HG03439 (cell line): ENCODE results near the gene POLR1B.
"Not testable (repeated sequence)": the region's sequence is repeated elsewhere in the genome, so short reads cannot be mapped to it uniquely, and the experiment has no call there.

Source experiments
- ATAC-seq: cut with Tn5 transposase; IDR thresholded peaks from one replicate; pipeline ENCODE4 v1.9.1; 2021; ENCODE audit warnings: mild to moderate bottlenecking, moderate library complexity; ENCODE audit not compliant: unreplicated experiment

Gene POLR1B

DNA sequence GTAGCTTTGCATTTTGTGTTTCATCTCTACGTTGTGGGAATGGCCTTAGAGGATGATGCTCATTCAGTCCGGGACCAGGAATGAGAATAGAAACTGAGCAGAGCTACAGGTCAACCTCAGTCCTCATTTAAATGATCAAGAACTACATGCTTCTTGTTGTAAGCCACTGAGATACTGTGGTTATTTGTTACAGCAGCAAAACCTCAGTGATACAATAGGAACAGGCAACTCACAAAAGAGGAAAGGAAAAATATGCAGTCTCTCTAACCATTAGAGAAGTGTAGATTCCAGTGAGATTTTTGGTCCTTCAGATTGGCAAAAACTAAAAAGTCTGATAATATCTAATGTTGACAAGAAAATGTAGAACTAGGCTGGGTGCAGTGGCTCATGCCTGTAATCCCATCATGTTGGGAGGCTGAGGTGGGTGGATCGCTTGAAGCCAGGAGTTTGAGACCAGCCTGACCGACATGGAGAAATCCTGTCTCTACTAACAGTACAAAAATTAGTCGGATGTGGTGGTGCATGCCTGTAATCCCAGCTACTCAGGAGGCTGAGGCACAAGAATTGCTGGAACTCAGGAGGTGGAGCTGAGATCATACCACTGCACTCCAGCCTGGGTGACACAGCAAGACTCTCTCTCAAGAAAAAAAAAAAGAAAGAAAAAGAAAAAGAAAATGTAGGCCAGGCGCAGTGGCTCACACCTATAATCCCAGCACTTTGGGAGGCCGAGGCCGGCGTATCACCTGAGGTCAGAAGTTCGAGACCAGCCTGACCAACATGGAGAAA, 55.5 kb downstream of the POLR1B start:
- no peak for ATAC-seq

DNA sequence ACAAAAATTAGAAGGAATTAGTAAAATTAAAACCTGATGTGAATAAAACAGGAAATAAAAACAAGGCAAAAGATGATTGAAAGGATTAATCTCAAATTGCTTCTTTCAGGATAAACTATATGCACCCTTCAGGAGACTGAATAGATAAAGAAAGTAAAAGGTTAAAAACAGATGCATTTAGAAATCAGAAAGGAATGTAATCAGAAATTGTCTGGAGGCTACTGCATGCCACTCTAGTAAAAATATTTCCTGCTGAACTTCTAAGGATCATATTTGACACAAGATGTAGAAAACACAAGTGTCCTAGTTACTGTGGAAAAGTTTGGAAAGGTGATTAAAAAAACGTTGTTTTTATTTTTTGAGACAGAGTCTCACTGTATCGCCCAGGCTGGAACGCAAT, 58.4 kb downstream of the POLR1B start:
- no peak for ATAC-seq

DNA sequence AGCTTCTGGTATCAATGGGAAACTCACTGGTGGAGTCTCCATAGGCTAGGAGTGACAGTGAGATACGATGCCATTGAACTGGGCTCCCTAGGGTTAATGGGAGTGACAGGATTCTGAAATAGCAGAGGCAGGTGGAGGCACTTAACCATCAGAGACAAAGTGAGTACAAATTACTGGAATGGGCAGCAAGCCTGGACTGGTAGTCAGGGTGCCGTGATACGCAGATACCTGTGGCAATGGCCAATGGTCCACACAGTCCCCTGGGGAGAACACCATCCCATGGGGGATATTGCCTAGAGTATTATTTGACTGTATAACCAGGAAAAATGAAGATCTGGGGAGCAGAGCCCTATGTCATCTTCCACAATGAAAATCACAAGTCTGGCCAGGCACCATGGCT, 59.5 kb downstream of the POLR1B start:
- ATAC-seq = no peak

DNA sequence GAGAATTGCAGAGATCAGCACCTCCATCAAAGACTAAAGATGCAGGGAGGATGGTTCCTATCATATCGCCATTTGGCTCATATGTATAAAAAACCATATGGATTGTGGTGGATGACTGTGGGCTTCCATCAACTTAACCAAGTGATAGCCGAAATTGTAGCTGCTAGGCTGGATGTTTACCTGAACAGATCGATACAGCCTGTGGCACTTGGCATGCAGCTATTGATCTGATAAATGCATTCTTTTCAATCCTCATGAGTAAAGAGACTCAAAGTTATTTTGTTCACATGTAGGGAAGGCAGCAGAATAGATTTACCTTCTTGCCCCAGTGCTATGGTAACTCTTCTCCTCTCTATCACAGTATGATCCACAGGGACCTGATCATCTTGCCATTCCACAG, 60.7 kb downstream of the POLR1B start:
- no peak for ATAC-seq

DNA sequence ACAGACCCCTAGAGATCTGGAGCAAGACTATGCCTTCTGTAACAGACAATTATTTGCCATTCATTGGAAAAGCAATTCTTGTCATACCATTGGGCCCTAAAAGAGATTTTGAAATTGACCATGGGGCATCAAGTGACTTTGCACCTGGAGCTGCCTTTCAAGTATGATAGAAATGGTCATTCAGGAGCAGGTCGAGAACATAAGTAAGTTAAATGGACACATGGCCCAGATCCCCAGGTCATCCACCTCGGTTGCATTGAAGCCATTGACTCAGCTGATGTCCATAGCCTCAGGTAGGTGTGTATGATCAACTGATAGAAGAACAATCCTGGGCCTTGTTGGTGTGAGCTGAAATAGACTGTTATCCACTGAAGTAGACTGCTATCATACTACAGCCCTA, 61.5 kb downstream of the POLR1B start:
- ATAC-seq = no peak

DNA sequence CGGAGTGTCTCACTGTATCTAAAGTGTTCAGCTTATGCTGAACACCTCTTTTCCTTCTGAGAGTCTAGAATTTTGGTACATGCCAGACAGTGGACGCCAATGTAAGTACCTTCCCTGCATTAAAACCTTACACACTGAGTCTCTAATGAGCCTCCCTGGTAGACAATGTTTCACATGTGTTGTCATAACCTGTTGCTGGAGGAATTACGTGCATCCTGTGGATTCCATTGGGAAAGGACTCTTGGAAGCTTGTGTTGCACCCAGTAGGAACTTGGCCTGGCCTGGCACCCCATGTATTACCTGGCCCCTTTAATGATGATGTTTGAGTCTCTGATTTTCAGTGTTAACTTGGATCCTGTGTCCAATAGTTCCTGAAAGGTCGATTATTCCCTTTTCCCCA, 62.7 kb downstream of the POLR1B start:
- no peak for ATAC-seq

DNA sequence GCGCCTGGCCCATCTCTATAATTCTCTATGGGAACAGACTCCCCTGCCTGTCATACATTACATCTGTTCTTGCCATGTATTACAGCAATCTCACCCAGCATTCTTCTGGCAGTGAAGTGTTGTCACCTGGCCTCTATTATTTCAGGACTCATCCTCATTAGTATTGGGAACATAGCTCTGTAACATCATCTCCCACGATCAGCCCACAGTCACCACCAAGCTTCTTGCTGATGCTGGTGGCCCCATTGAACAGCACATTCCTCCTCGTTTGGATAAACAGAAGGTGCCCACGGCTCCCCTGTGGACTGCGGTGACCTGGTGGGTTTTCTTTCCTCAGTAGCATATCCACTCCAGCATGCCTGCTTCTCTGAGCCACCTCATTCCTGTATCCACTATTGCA, 63.7 kb downstream of the POLR1B start:
- ATAC-seq = no peak

DNA sequence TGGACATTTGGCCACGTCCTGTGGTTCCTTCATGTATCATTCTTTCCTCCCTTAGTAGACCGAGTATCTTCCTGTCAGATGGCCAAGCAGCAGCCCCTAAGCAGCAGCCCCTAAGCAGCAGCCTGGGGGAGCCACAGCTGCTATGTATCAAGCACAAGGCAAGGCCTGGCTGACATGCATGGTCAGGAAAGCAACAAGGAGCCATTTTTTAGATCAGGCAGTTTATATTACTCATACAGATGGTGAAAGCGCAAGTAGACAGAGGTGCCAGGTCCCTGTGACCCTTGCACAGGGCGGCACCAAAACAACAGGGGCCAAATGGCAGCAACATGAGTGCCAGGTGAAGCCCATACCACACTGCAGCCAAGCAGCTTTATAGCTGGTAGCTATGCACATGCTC, 64.3 kb downstream of the POLR1B start:
- no peak for ATAC-seq

DNA sequence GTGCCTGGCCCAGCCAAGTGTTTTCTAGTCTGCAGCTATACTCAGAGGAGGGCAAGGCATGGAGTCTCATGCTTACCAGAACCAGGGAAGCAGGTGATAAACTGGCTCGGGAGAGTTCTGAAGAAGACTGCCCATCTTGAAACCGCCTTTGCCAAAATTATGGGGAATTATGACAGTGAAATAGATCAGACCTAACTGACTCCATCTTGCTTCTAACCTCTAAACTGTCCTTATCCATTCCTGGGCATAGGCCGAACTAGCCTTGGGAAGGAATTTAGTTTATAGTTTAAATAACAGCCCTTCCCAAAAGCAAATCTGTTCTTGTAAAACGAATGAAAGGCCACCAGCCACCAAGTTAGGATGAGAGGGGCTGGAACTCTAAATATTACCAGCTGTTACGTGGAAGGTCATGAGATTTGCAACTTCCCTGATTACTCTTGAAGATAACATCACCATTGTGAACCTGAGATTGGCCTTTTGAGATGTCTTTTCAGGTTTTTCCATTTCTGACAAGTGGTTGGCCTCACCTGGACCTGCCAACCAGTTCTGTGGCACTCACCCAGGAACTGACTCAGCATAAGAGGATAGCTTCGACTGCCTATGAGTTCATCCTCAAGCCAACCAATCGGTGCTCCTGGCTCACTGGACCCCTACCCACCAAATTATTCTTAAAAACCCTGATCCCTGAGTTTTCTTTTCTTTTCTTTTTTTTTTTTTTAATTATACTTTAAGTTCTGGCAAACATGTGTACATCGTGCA, 65.6 kb downstream of the POLR1B start:
- ATAC-seq = no peak

DNA sequence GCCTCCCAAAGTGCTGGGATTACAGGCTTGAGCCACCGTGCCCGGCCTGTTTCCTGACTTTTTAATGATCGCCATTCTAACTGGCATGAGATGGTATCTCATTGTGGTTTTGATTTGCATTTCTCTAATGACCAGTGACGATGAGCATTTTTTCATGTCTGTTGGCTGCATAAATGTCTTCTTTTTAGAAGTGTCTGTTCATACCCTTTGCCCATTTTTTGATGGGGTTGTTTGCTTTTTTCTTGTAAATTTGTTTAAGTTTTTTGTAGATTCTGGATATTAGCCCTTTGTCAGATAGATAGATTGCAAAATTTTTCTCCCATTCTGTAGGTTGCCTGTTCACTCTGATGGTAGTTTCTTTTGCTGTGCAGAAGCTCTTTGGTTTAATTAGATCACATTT, 67.1 kb downstream of the POLR1B start:
- ATAC-seq = not testable (repeated sequence)

DNA sequence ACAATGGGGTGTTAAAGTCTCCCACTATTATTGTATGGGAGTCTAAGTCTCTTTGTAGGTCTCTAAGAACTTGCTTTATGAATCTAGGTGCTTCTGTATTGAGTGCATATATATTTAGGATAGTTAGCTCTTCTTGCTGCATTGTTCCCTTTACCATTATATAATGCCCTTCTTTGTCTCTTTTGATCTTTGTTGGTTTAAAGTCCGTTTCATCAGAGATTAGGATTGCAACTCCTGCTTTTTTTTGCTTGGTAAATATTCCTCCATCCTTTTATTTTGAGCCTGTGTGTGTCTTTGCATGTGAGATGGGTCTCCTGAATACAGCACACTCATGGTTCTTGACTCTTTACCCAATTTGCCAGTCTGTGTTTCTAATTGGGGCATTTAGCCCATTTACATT, 70.0 kb downstream of the POLR1B start:
- not testable (repeated sequence) for ATAC-seq

DNA sequence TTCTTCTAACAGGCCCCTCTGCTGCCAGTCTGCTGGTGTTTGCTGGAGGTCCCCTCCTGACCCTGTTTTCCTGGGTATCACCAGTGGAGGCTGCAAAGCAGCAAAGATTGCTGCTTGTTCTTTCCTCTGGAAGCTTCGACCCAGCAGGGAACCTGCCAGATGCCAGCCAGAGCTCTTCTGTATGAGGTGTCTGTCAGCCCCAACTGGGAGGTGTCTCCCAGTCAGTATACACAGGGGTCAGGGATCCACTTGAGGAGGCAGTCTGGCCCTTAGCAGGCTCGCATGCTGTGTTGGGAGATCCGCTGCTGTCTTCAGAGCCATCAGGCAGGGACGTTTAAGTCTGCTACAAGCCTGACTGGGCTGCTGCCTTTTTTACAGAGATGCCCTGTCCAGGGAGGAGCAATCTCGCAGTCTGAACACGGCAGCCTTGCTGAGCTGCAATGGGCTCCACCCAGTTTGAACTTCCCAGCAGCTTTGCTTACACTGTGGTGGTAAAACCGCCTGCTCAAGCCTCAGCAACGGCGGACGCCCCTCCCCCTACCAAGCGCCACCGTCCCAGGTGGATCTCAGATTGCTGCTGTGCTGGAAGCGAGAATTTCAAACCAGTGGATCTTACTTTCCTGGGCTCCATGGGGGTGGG, 72.1 kb downstream of the POLR1B start:
- no peak for ATAC-seq

DNA sequence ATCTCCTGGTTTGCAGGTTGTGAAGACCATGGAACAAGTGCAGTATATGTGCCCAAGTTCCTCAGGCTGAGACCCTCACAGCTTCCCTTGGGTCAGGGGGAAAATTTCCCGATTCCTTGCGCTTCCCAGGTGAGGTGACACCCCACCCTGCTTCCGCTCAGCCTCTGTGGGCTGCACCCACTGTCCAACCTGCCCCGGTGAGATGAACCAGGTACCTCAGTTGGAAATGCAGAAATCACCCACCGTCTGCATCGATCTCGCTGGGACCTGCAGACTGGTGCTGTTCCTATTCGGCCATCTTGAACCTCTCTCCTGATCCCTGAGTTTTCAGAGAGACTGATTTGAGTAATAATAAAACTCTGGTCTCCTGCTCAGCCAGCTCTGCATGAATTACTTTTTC, 72.8 kb downstream of the POLR1B start:
- ATAC-seq = no peak

DNA sequence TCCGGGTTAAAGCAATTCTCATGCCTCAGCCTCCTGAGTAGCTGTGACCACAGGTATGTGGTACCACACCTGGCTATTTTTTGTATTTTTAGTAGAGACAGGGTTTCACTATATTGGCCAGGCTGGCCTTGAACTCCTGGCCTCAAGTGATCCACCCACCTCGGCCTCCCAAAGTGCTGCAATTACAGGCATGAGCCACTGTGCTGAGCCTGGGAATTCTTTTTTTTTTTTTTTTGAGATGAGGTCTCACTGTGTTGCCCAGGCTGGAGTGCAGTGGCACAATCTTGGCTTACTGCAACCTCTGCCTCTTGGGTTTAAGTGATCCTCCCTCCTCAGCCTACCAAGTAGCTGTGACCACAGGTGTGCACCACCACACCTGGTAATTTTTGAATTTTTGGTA, 73.5 kb downstream of the POLR1B start:
- not testable (repeated sequence) for ATAC-seq

DNA sequence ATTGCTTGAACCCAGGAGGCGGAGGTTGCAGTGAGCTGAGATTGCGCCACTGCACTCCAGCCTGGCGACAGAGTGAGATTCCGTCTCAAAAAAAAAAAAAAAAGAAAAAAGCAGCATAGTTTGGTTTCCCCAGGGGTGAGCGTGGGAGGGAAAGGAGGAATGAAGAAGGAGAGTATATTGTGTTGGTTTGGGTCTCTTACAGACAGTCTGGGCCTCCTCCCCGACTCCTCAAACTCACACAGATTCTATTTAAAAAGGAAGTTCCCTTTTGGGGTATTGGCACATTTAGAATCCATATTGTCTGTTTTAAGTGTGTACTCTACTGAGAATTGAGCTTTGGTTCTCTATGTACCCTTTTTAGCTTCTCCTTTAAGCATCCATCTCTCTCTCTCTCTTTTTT, 76.1 kb downstream of the POLR1B start:
- ATAC-seq = no peak

DNA sequence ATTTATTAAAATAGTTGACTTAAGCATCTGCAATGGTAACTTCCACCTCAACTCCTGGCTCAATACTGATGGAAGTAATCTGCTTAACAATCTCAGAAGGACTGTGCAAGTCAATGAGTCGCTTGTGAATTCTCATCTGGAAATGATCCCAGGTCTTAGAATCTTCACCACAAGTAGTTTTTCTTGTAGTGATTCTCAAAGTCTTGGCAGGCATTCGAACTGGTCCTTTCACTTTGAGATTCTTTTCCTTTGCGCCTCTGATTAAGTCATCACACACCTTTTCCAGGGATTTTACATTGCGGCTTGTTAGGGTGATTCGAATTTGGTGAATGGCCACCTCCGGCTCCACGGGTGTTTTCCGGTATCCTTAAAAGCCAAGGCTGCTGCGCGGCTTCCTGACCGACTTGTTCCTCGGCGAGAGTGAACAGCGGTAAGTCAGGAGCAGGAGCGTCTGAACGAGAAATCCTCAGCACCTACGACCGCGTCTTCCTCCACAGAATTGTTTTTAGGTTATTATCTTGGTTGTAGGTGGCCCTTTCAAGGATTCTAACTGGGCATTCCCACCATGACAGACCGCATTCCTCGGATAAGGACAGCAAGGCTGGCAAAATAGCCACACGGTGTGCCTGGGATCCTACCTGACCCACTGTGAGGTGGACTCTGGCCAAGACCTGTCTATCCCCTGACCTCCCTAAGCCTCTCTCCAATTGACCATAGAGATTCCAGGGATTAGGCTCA, 79.7 kb downstream of the POLR1B start:
- no peak for ATAC-seq

DNA sequence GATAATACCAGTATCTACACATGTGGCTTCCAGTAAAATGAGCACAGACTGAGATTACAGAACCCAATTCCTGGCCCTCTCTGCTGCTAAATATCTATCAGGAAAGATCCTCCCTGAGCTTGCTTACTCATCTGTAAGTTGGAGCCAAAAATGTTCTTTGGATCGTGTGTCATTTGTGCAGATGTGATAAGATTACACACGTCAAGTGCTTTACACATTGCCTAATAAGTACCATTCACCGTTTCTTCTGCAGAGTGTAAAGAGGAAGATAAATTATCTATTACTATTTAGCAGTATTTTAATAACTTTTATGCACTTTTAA, 80.2 kb downstream of the POLR1B start:
- no peak for ATAC-seq

DNA sequence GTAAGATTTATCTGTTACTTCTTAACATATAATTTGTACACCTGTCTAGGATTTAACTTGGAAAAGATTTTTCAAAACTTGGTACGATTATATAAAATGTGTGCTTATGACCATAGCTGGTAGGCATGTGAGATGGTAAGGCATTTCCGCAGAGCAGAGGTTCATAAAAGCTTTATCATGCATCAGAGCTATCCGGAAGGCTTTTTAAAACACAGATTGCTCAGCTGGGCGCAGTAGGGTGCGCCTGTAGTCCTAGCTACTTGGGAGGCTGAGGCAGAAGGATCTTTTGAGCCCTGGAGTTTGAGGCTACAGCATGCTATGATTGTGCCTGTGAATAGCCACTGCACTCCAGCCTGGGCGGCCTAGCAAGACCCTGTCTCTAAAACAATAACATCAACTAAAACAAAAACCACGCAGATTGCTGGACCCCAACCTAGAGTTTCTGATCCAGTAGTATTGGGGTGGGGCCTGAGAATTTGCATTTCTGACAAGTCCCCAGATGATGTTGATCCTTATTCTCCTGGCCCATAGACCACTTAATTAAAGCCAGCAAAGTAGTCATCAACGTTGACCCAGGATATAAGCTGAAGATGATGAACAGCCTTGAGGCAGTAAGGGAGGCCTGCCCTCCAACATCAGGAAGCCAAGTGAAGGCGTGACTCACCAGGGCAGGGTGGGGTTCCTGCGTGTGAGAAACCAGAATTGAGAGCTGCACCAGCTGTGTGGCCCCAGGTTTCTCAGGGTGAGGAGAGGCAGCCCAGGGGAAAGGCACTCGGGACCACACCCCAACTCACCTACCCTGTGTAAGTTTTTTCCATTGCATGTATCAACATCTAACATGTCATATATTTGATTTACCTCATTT, 81.9 kb downstream of the POLR1B start:
- ATAC-seq = no peak

DNA sequence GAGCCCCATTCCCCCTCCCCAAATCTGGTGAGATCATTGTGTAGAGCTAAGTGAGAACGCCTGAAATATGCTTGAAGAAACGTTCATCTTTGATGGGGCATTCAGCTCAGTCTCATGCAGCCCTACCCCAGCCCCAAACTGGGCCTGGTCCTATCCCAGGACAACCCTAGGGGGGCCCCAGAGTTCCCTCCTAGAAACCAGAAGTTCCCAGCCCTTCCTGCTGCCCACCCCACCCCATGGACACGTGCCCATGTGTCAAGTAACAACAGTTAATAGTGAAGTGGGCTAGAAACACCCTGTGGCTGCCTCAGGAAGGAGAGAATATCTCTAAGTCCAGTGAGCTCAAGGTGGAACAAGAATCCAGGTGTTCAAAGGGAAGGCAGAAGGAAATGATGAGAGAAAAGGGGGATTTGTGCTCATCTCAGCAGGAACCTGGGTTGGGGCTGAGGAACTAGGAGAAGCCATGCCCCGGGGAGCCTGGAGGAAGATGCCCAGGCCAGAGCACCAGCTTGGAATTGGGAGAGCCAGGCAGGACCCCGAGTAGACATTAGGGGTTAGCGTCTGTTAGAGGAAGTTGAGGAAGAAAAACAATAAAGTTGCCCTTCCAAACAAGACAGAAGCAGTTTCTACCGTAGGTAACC, 83.3 kb downstream of the POLR1B start:
- no peak for ATAC-seq

DNA sequence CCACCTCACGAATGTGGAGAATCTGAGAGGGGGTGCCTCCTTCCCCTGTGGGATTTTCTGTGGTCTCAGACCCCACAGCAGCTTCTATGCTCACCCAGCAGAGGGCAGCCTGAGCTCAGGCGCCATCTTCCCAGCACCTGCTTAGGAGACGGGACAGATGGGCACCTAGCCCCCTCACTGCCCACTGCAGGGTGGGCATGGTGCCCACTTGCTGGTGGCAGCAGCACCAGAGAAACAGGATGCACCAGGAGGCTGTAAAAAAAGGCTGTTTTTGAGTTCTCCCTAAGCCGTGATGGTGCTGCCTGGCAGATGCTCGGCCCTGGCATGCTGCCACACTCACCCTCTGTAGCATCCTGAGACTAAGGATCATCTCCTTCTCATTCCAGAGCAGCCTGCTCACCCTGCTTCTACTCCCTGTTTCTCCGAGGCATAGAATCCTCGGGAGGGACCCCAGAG, 84.4 kb downstream of the POLR1B start:
- no peak for ATAC-seq
